T-helper 2 cell treated with Interferon-gamma antibody and Interleukin-4, amounts not matched to agents 100 ng/mL and 5 ng/mL, for 36 hours (primary cell): ENCODE measurements around the gene CCPG1. TPM values are rescaled to one million over a fixed set of nuclear protein-coding genes. Genes with fewer than 3 reads are reported as not detected.
"Not testable (repeated sequence)": the region's sequence is repeated elsewhere in the genome, so short reads cannot be mapped to it uniquely, and the experiment has no call there.

Source experiments
- intact Hi-C: fragments of 100-400 bp; cut with micrococcal nuclease; formaldehyde crosslinking; loops from one replicate; pipeline ENCODE4 v1.15.1; 2023
- total RNA-seq: library from RNA; stranded (reverse); gene quantifications from 2 replicates; pipeline ENCODE4 v1.2.3, GENCODE V29; 2022

Gene CCPG1
- 16.8 and 17.4 TPM in 2 replicates for total RNA-seq

GRCh38 chr15:55408012-55408928 lies at the start of gene CCPG1, which contains the start of gene PIERCE2:
TSS of gene CCPG1 (minus strand) at chr15:55408359. CDS start at chr15:55389424, 18,935 bp downstream.
TSS of gene PIERCE2 (plus strand) at chr15:55408495. CDS start at chr15:55408769, 274 bp downstream.
- intact Hi-C loops: loop anchor here (1.0 to 5.0 kb wide), 8 partner anchors 36 to 834 kb away; partner anchors contain the start of genes PIGB, PIGBOS1 and RFX7

- intact Hi-C loops: no loop called here
Observed at GRCh38 chr15:55457401-55458022, 49.4 kb upstream of the CCPG1 start.

- intact Hi-C loops: not testable (repeated sequence)
Observed at GRCh38 chr15:55447030-55447394, 38.9 kb upstream of the CCPG1 start.

GRCh38 chr15:55446379-55447029 lies 38.3 kb upstream of the CCPG1 start:
- intact Hi-C loops: not testable (repeated sequence)

GRCh38 chr15:55445936-55446335 lies 37.8 kb upstream of the CCPG1 start:
- intact Hi-C loops: not testable (repeated sequence)

GRCh38 chr15:55443141-55443540 lies 35.0 kb upstream of the CCPG1 start:
- intact Hi-C loops: not testable (repeated sequence)

- intact Hi-C loops: no loop called here
Observed at GRCh38 chr15:55434989-55435825, 27.0 kb upstream of the CCPG1 start.

- intact Hi-C loops: no loop called here
Observed at GRCh38 chr15:55422089-55422488, 13.9 kb upstream of the CCPG1 start.

GRCh38 chr15:55420171-55420866 lies 12.2 kb upstream of the CCPG1 start:
- intact Hi-C loops: no loop called here

GRCh38 chr15:55417678-55418077 lies 9.5 kb upstream of the CCPG1 start:
- intact Hi-C loops: not testable (repeated sequence)

- intact Hi-C loops: loop anchor here (1.0 to 5.0 kb wide), 8 partner anchors 37 to 833 kb away; partner anchors contain the start of genes PIGB, PIGBOS1 and RFX7
Observed at GRCh38 chr15:55408976-55409375, 817 bp upstream of the CCPG1 start.

- intact Hi-C loops: loop anchor here (1.0 to 5.0 kb wide), 8 partner anchors 35 to 835 kb away; partner anchors contain the start of genes PIGB, PIGBOS1 and RFX7
Observed at GRCh38 chr15:55407498-55408011, 604 bp downstream of the CCPG1 start.

GRCh38 chr15:55403531-55403930 lies 4.6 kb downstream of the CCPG1 start:
- intact Hi-C loops: no loop called here

- intact Hi-C loops: no loop called here
Observed at GRCh38 chr15:55402707-55403106, 5.5 kb downstream of the CCPG1 start.

GRCh38 chr15:55401786-55402246 lies 6.3 kb downstream of the CCPG1 start:
- intact Hi-C loops: no loop called here

GRCh38 chr15:55400050-55400449 lies 8.1 kb downstream of the CCPG1 start:
- intact Hi-C loops: not testable (repeated sequence)

GRCh38 chr15:55398243-55398642 lies 9.9 kb downstream of the CCPG1 start:
- intact Hi-C loops: no loop called here

GRCh38 chr15:55394694-55395093 lies 13.5 kb downstream of the CCPG1 start:
- intact Hi-C loops: no loop called here

GRCh38 chr15:55389264-55389607 lies 18.9 kb downstream of the CCPG1 start:
- intact Hi-C loops: no loop called here

GRCh38 chr15:55387027-55387426 lies 21.1 kb downstream of the CCPG1 start:
- intact Hi-C loops: no loop called here
